Inflammatory macrophage treated with lipopolysaccharide for 1 hour (primary cell): ENCODE results near the gene IPO8.
"Not testable (repeated sequence)": the region's sequence is repeated elsewhere in the genome, so short reads cannot be mapped to it uniquely, and the experiment has no call there.

Experiments used
- DNase-seq, 2 donors: peaks; one replicate each; pipeline ENCODE4 v3.0.0-alpha.2; 2020 to 2022

The IPO8 gene

GRCh38 chr12:30687265-30687986 lies 8.2 kb downstream of the IPO8 start:
- DNase-seq = no peak

- DNase-seq = peak; percentile 48 to 64
Observed at GRCh38 chr12:30679241-30679640, 16.4 kb downstream of the IPO8 start.

- DNase-seq = no peak
Observed at GRCh38 chr12:30678221-30678620, 17.4 kb downstream of the IPO8 start.

GRCh38 chr12:30661210-30661609 lies 34.5 kb downstream of the IPO8 start:
- no peak for DNase-seq

- DNase-seq = no peak
Observed at GRCh38 chr12:30652034-30652696, 43.5 kb downstream of the IPO8 start.

GRCh38 chr12:30646821-30647220 lies 48.8 kb downstream of the IPO8 start:
- no peak for DNase-seq

GRCh38 chr12:30643366-30643765 lies 52.3 kb downstream of the IPO8 start:
- no peak for DNase-seq

GRCh38 chr12:30640392-30640791 lies 55.3 kb downstream of the IPO8 start:
- DNase-seq = no peak

GRCh38 chr12:30635385-30635784 lies 60.3 kb downstream of the IPO8 start:
- no peak for DNase-seq

GRCh38 chr12:30631740-30632139 lies 63.9 kb downstream of the IPO8 start:
- DNase-seq = no peak

GRCh38 chr12:30630979-30631285 lies 64.7 kb downstream of the IPO8 start:
- no peak for DNase-seq

- no peak for DNase-seq
Observed at GRCh38 chr12:30630076-30630978, 65.3 kb downstream of the IPO8 start.

GRCh38 chr12:30626847-30627246 lies 68.8 kb downstream of the IPO8 start:
- DNase-seq = no peak

- DNase-seq = no peak
Observed at GRCh38 chr12:30624009-30624408, 71.7 kb downstream of the IPO8 start.

- peak in 1 of 2 donors; percentile 0 for DNase-seq
Observed at GRCh38 chr12:30622509-30622908, 73.2 kb downstream of the IPO8 start.

GRCh38 chr12:30621663-30622241 lies 73.9 kb downstream of the IPO8 start:
- DNase-seq = not testable (repeated sequence)

GRCh38 chr12:30617346-30618016 lies 78.2 kb downstream of the IPO8 start:
- DNase-seq = no peak

- DNase-seq = no peak
Observed at GRCh38 chr12:30614031-30614430, 81.6 kb downstream of the IPO8 start.

- no peak for DNase-seq
Observed at GRCh38 chr12:30613119-30613830, 82.4 kb downstream of the IPO8 start.

- no peak for DNase-seq
Observed at GRCh38 chr12:30610718-30611117, 85.0 kb downstream of the IPO8 start.

- not testable (repeated sequence) for DNase-seq
Observed at GRCh38 chr12:30609819-30610218, 85.8 kb downstream of the IPO8 start.

- not testable (repeated sequence) for DNase-seq
Observed at GRCh38 chr12:30604302-30604701, 91.4 kb downstream of the IPO8 start.
